ENCODE data around the gene PLG. TPM values are rescaled to one million over a fixed set of nuclear protein-coding genes. Genes with fewer than 3 reads are reported as not detected.

Gene PLG
- total RNA-seq, 2 experiments from 2014 or later = 3.4 to 3.7 TPM

GRCh38 chr6:160793652-160794051 is 91.6 kb downstream of the PLG start:
- Histone ChIP-seq H4K20me1 (ENCODE audit: insufficient read depth, low read length) (no peaks in the 10 kb centered on the region), H3K9me2 (ENCODE audit: insufficient read depth, low read length) (no peaks in the 10 kb centered on the region), H3K27ac (ENCODE audit: low read depth, low read length, poor library complexity, severe bottlenecking) (no peak overlapping the region), H2AFZ (ENCODE audit: low read length) (no peak overlapping the region), H3K4me2 (ENCODE audit: low read length) (no peak overlapping the region), H3K4me1 (ENCODE audit: insufficient read depth, low read length, poor library complexity, severe bottlenecking) (no peaks in the 10 kb centered on the region), H3K79me2 (ENCODE audit: insufficient read depth, low read depth, low read length) (no peaks in the 10 kb centered on the region), H3K4me3 (ENCODE audit: low read depth, low read length, poor library complexity, severe bottlenecking) (no peak overlapping the region), H3K36me3 (ENCODE audit: insufficient read depth, low read length) (no peaks in the 10 kb centered on the region), H3K9me3 (ENCODE audit: low read length) (peaks cover 11% of the 10 kb centered on the region; the same call in 1 of the 2 replicates)
- no TSS peak for BruUV-seq (replicated peaks)
- POLR2A ChIA-PET = interaction anchor here (1.5 kb wide), 2 partner anchors 8 to 13 kb away, joined by 3 to 4 read pairs; no protein-coding TSS in a partner anchor
- no peak for DNase-seq (ENCODE audit: low spot score)
- intact Hi-C loops (cut with micrococcal nuclease; ENCODE audit: unreplicated experiment) = no loop called here
- CTCF ChIA-PET (ENCODE audit: unreplicated experiment) = no interaction called here
- TF ChIP-seq EZH2phosphoT487 (IDR thresholded peaks at IDR 0.05; ENCODE audit: borderline replicate concordance, low read depth, low read length) (no peak), CTCF (conservative IDR thresholded peaks at IDR 0.05; ENCODE audit: low read length) (no peak)

- Histone ChIP-seq H3K27ac (ENCODE audit: low read depth, low read length, poor library complexity, severe bottlenecking) (no peak overlapping the region), H3K36me3 (ENCODE audit: insufficient read depth, low read length) (no peaks in the 10 kb centered on the region), H3K9me3 (ENCODE audit: low read length) (peaks cover 21% of the 10 kb centered on the region; the same call in 1 of the 2 replicates), H4K20me1 (ENCODE audit: insufficient read depth, low read length) (no peaks in the 10 kb centered on the region), H3K4me3 (ENCODE audit: low read depth, low read length, poor library complexity, severe bottlenecking) (no peak overlapping the region), H3K9me2 (ENCODE audit: insufficient read depth, low read length) (no peaks in the 10 kb centered on the region), H3K4me2 (ENCODE audit: low read length) (no peak overlapping the region), H3K4me1 (ENCODE audit: insufficient read depth, low read length, poor library complexity, severe bottlenecking) (no peaks in the 10 kb centered on the region), H3K79me2 (ENCODE audit: insufficient read depth, low read depth, low read length) (no peaks in the 10 kb centered on the region), H2AFZ (ENCODE audit: low read length) (no peak overlapping the region)
- ChIA-PET POLR2A (no interaction called here), CTCF (ENCODE audit: unreplicated experiment) (no interaction called here)
- BruUV-seq (replicated peaks) = no TSS peak
- intact Hi-C loops (cut with micrococcal nuclease; ENCODE audit: unreplicated experiment) = no loop called here
- DNase-seq (ENCODE audit: low spot score) = no peak
- TF ChIP-seq CTCF (conservative IDR thresholded peaks at IDR 0.05; ENCODE audit: low read length) (no peak), EZH2phosphoT487 (IDR thresholded peaks at IDR 0.05; ENCODE audit: borderline replicate concordance, low read depth, low read length) (no peak)
Measured at GRCh38 chr6:160795721-160796120, 93.7 kb downstream of the PLG start.

GRCh38 chr6:160798625-160799024 is 96.6 kb downstream of the PLG start:
- DNase-seq (ENCODE audit: low spot score) = peak; percentile 10
- ChIA-PET POLR2A (no interaction called here), CTCF (ENCODE audit: unreplicated experiment) (no interaction called here)
- Histone ChIP-seq H3K4me3 (ENCODE audit: low read depth, low read length, poor library complexity, severe bottlenecking) (no peak overlapping the region), H3K4me1 (ENCODE audit: insufficient read depth, low read length, poor library complexity, severe bottlenecking) (peaks cover 7% of the 10 kb centered on the region), H3K9me2 (ENCODE audit: insufficient read depth, low read length) (no peaks in the 10 kb centered on the region), H3K27ac (ENCODE audit: low read depth, low read length, poor library complexity, severe bottlenecking) (no peak overlapping the region), H4K20me1 (ENCODE audit: insufficient read depth, low read length) (no peaks in the 10 kb centered on the region), H3K9me3 (ENCODE audit: low read length) (peaks cover 21% of the 10 kb centered on the region; the same call in 1 of the 2 replicates), H3K36me3 (ENCODE audit: insufficient read depth, low read length) (no peaks in the 10 kb centered on the region), H3K79me2 (ENCODE audit: insufficient read depth, low read depth, low read length) (no peaks in the 10 kb centered on the region), H3K4me2 (ENCODE audit: low read length) (no peak overlapping the region), H2AFZ (ENCODE audit: low read length) (no peak overlapping the region)
- intact Hi-C loops (cut with micrococcal nuclease; ENCODE audit: unreplicated experiment) = no loop called here
- no TSS peak for BruUV-seq (replicated peaks)
- TF ChIP-seq CTCF (conservative IDR thresholded peaks at IDR 0.05; ENCODE audit: low read length) (no peak), EZH2phosphoT487 (IDR thresholded peaks at IDR 0.05; ENCODE audit: borderline replicate concordance, low read depth, low read length) (no peak)
